GM12878 (cell line): ENCODE data around the gene EPB41L4B. TPM values are rescaled to one million over a fixed set of nuclear protein-coding genes. Genes with fewer than 3 reads are reported as not detected.

Source experiments
- ATAC-seq: fragments of 200-7000 bp; cut with Tn5 transposase; 3 replicates; pipeline ENCODE4 v1.9.1; 2020; ENCODE audit warnings: mild to moderate bottlenecking, moderate library complexity
- BruUV-seq: library from RNA; stranded (reverse); fragments of 400-500 nt; replicated peaks from 2 replicates; lab custom pipeline; 2021; lab: Mats Ljungman, UMichigan
- CTCF ChIA-PET: fragments of 300-600 bp; sonication (Branson Sonifier 250); formaldehyde crosslinking; extraction: SDS; loops from one replicate; lab custom pipeline; 2021; ENCODE audit warnings: inconsistent platforms; lab: Yijun Ruan, JAX
- POLR2A ChIA-PET: fragments of 350-600 bp; formaldehyde crosslinking; extraction: SDS; loops from one replicate; lab custom pipeline; 2021; ENCODE audit warnings: inconsistent platforms; lab: Charles Lee
- RAD21 ChIA-PET: fragments of 300-600 bp; sonication (Branson Sonifier 250); formaldehyde crosslinking; loops from one replicate; lab custom pipeline; 2023; ENCODE audit warnings: antibody characterized with exemption; ENCODE audit not compliant: unreplicated experiment; lab: Charles Lee
- SMC1A ChIA-PET: fragments of 300-600 bp; sonication (Branson Sonifier 250); formaldehyde crosslinking; loops from one replicate; lab custom pipeline; 2023; ENCODE audit not compliant: unreplicated experiment, uncharacterized antibody; lab: Charles Lee
- DNase-seq: peaks from one replicate; pipeline ENCODE4 v3.0.0-alpha.2; 2011; ENCODE audit warnings: low read depth, low spot score
- FAIRE-seq: peaks from 3 replicates; lab custom pipeline; 2011; peaks lifted over from hg19 to GRCh38; lab: Jason Lieb, UNC
- H2AFZ ChIP-seq: 2 replicates; pipeline ENCODE4 v1.6.0; 2011; ENCODE audit warnings: low read depth, low read length, control low read depth; ENCODE audit not compliant: control insufficient read depth
- H3K27ac ChIP-seq: 2 replicates; pipeline ENCODE4 v1.5.1; 2011; ENCODE audit warnings: control low read depth; ENCODE audit not compliant: control insufficient read depth, insufficient read depth
- H3K27me3 ChIP-seq, 2 experiments: replicated peaks in 1 of 2; 2 replicates each; pipeline versions ENCODE4 v1.6.0 to v1.6.1; 2011; ENCODE audit warnings: low read length in 1 of 2; ENCODE audit not compliant: control insufficient read depth in 2 of 2, insufficient read depth in 2 of 2
- H3K36me3 ChIP-seq, 2 experiments: 2 replicates each; pipeline ENCODE4 v1.5.1; 2011; ENCODE audit warnings: low read length in 1 of 2; ENCODE audit not compliant: control insufficient read depth in 2 of 2, insufficient read depth in 2 of 2
- H3K4me1 ChIP-seq: 2 replicates; pipeline ENCODE4 v1.6.1; 2011; ENCODE audit warnings: mild to moderate bottlenecking, low read length, moderate library complexity, mixed read lengths; ENCODE audit not compliant: control insufficient read depth, insufficient read depth
- H3K4me2 ChIP-seq: 2 replicates; pipeline ENCODE4 v1.6.0; 2011; ENCODE audit warnings: control low read depth; ENCODE audit not compliant: control insufficient read depth, insufficient read depth
- H3K4me3 ChIP-seq: fragments of 200-600 bp; sonication (generic); 2 replicates; pipeline ENCODE4 v1.5.1; 2016
- H3K79me2 ChIP-seq: 2 replicates; pipeline ENCODE4 v1.6.0; 2011; ENCODE audit warnings: low read length; ENCODE audit not compliant: control insufficient read depth, insufficient read depth
- H3K9ac ChIP-seq: 2 replicates; pipeline ENCODE4 v1.8.0; 2011; ENCODE audit warnings: low read length, control low read depth, mixed read lengths; ENCODE audit not compliant: control insufficient read depth, insufficient read depth
- H3K9me3 ChIP-seq: replicated peaks from 3 replicates; pipeline ENCODE4 v1.5.1; 2011; ENCODE audit warnings: mild to moderate bottlenecking, low read length; ENCODE audit not compliant: control insufficient read depth, insufficient read depth
- H4K20me1 ChIP-seq: 2 replicates; pipeline ENCODE4 v1.6.0; 2011; ENCODE audit not compliant: control insufficient read depth, insufficient read depth
- CHD1 ChIP-seq: IDR thresholded peaks from 2 replicates; pipeline ENCODE4 v1.6.1; 2012; ENCODE audit warnings: low read depth, low read length, improper control_type of control experiment
- CHD2 ChIP-seq: IDR thresholded peaks from 2 replicates; pipeline ENCODE4 v1.6.1; 2011; ENCODE audit warnings: low read depth, low read length, improper control_type of control experiment, borderline replicate concordance
- DPF2 ChIP-seq: fragments of 450-650 bp; IDR thresholded peaks from 2 replicates; pipeline ENCODE4 v1.6.1; 2017; ENCODE audit warnings: mild to moderate bottlenecking
- EP300 ChIP-seq, 2 experiments: fragments of 150-350 bp in 1 of 2; IDR thresholded peaks; 2 replicates each; pipeline ENCODE4 v1.6.1; 2011 to 2012; ENCODE audit warnings: low read depth in 2 of 2, low read length in 2 of 2, borderline replicate concordance in 1 of 2, improper control_type of control experiment in 1 of 2, inconsistent platforms in 1 of 2; ENCODE audit not compliant: control insufficient read depth in 1 of 2
- HDAC6 ChIP-seq: fragments of 200-600 bp; sonication (generic); IDR thresholded peaks from one replicate; pipeline ENCODE4 v1.8.0; 2017; ENCODE audit warnings: antibody characterized with exemption; ENCODE audit not compliant: unreplicated experiment
- HDGF ChIP-seq: fragments of 450-650 bp; IDR thresholded peaks from 2 replicates; pipeline ENCODE4 v1.6.1; 2016; ENCODE audit warnings: antibody characterized with exemption
- IRF3 ChIP-seq: fragments of 450-650 bp; IDR thresholded peaks from 2 replicates; pipeline ENCODE4 v1.6.1; 2014; ENCODE audit warnings: mild to moderate bottlenecking
- KLF5 ChIP-seq: fragments of 450-650 bp; IDR thresholded peaks from 2 replicates; pipeline ENCODE4 v1.6.1; 2014; ENCODE audit warnings: mild to moderate bottlenecking; ENCODE audit not compliant: partially characterized antibody
- NBN ChIP-seq: fragments of 450-650 bp; IDR thresholded peaks from 2 replicates; pipeline ENCODE4 v1.6.1; 2016
- NFIC ChIP-seq: IDR thresholded peaks from 2 replicates; pipeline ENCODE4 v1.6.1; 2012; ENCODE audit warnings: low read depth, mild to moderate bottlenecking, inconsistent platforms, low read length, moderate library complexity
- NFYA ChIP-seq: IDR thresholded peaks from 2 replicates; pipeline ENCODE4 v1.6.1; 2011; ENCODE audit warnings: low read depth, mild to moderate bottlenecking, low read length, improper control_type of control experiment, borderline replicate concordance
- PAX5 ChIP-seq: IDR thresholded peaks from 2 replicates; pipeline ENCODE4 v1.6.1; 2011; ENCODE audit warnings: low read depth, low read length, borderline replicate concordance
- PAX8 ChIP-seq: fragments of 450-650 bp; IDR thresholded peaks from 2 replicates; pipeline ENCODE4 v1.6.1; 2017; ENCODE audit warnings: mild to moderate bottlenecking, moderate library complexity
- POLR2A ChIP-seq: IDR thresholded peaks from 2 replicates; pipeline ENCODE4 v1.6.1; 2011; ENCODE audit warnings: low read depth, mild to moderate bottlenecking, low read length
- SKIL ChIP-seq: fragments of 450-650 bp; IDR thresholded peaks from 2 replicates; pipeline ENCODE4 v1.6.1; 2017; ENCODE audit warnings: mild to moderate bottlenecking, low read depth, inconsistent platforms; ENCODE audit not compliant: poor library complexity, severe bottlenecking
- SUZ12 ChIP-seq: fragments of 200-600 bp; sonication (generic); IDR thresholded peaks from one replicate; pipeline ENCODE4 v1.6.1; 2018; ENCODE audit warnings: antibody characterized with exemption, mild to moderate bottlenecking; ENCODE audit not compliant: unreplicated experiment
- WGBS: methylation state at CpG from one replicate; pipeline ENCODE4 v1.1.6; 2016; ENCODE audit warnings: low lambda C conversion rate; ENCODE audit not compliant: insufficient replicate concordance, insufficient coverage; ENCODE audit errors: missing lambda C conversion rate; 5-methylcytosine and 5-hydroxymethylcytosine counted together
- in situ Hi-C: fragments of 300-500 bp; cut with MboI; formaldehyde crosslinking; loops from 9 replicates; pipeline ENCODE4 v1.14.3; 2018; ENCODE audit warnings: mixed read lengths
- intact Hi-C: fragments of 100-400 bp; cut with micrococcal nuclease; formaldehyde crosslinking; loops from one replicate; pipeline ENCODE4 v1.14.2; 2022; ENCODE audit not compliant: unreplicated experiment
- polyA plus RNA-seq, 11 experiments: library from polyadenylated mRNA; depleted of rRNA in 4 of 11; unstranded in 6 of 11; stranded (reverse) in 5 of 11; fragments of >200 nt; fragmentation: Nextera tagmentation in 4 of 11; fragmentation: Illumina TruSeq in 1 of 11; extraction: Ambion mirVana in 4 of 11; extraction: Trizol in 1 of 11; gene quantifications; 1 replicate in 1 of 11; 2 replicates in 10 of 11; pipeline versions ENCODE4 v1.2.1 to v1.2.3, GENCODE V29; 2011 to 2016; ENCODE audit warnings: inconsistent platforms in 2 of 11, missing spikeins in 2 of 11, low read depth in 1 of 11
- total RNA-seq, 4 experiments: library from RNA; depleted of rRNA in 3 of 4; stranded (reverse); fragments of >200 nt in 3 of 4; fragmentation: Illumina TruSeq in 1 of 4; extraction: Trizol in 1 of 4; gene quantifications; 2 replicates each; pipeline versions ENCODE4 v1.2.1 to v1.2.3, GENCODE V29; 2013 to 2021

Gene EPB41L4B
- total and polyA plus RNA-seq, 10 of the 15 experiments (the other 5 are each of a cell fraction or from before 2014, with no cell fraction given): 0.04 to 0.75 (median 0.13) TPM; not detected in 1

- TF ChIP-seq PAX8 (no peak), CHD1 (no peak)
- TF ChIP-seq, all 136 proteins: peak for 0
Measured at GRCh38 chr9:109179801-109180523, 140.9 kb downstream of the EPB41L4B start (continued).

- in situ Hi-C loops: no loop called here
- POLR2A ChIA-PET: no interaction called here
- WGBS: 48% methylated on average over 2 of the region's 2 CpGs
Measured at GRCh38 chr9:109176963-109177362, 143.9 kb downstream of the EPB41L4B start.

More at GRCh38 chr9:109176963-109177362, 143.9 kb downstream of the EPB41L4B start:
- Histone ChIP-seq H3K4me1 (peaks cover 9% of the 10 kb centered on the region), H3K4me3 (no peak overlapping the region), H2AFZ (no peak overlapping the region), H3K27ac (no peak overlapping the region), H4K20me1 (no peaks in the 10 kb centered on the region), H3K9me3 (no peaks in the 10 kb centered on the region), H3K4me2 (no peak overlapping the region), H3K79me2 (no peaks in the 10 kb centered on the region), H3K36me3 (no peaks in the 10 kb centered on the region), H3K27me3 (peaks cover 0 to 3% of the 10 kb centered on the region in 2 experiments; a peak in 3 of 4 replicates), H3K9ac (no peak overlapping the region)
- ChIA-PET CTCF (no interaction called here), RAD21 (no interaction called here), SMC1A (no interaction called here)
- no peak for ATAC-seq
- intact Hi-C loops: no loop called here
- TF ChIP-seq PAX5 (no peak), SKIL (no peak), NBN (no peak), KLF5 (no peak), NFIC (no peak), POLR2A (no peak), DPF2 (no peak), IRF3 (no peak), CHD2 (no peak), EP300 (IDR thresholded peaks at IDR 0.05; ENCODE audit: borderline replicate concordance in 1 of 2, control insufficient read depth in 1 of 2, low read depth in 2 of 2, low read length in 2 of 2) (no peak), SUZ12 (no peak), HDAC6 (no peak), HDGF (no peak), NFYA (no peak)
- BruUV-seq: no TSS peak
- DNase-seq: no peak
- FAIRE-seq: no peak
